PFSK-1 (cell line): ENCODE results near the gene NOX5.

ENCODE experiments used
- FOXP2 ChIP-seq: optimal IDR thresholded peaks from 2 replicates; pipeline ENCODE3; 2011; ENCODE audit warnings: borderline replicate concordance, control low read depth, inconsistent platforms; ENCODE audit not compliant: insufficient read depth; ENCODE audit errors: extremely low read length, extremely low read depth
- POLR2AphosphoS5 ChIP-seq: IDR thresholded peaks from 2 replicates; pipeline ENCODE4 v1.6.1; 2012; ENCODE audit warnings: low read depth, mild to moderate bottlenecking, control low read depth, low read length, moderate library complexity
- REST ChIP-seq, 2 experiments: IDR thresholded peaks; 2 replicates each; pipeline versions ENCODE4 v1.6.1 to v1.8.0; 2011 to 2012; ENCODE audit warnings: low read depth in 2 of 2, low read length in 2 of 2, control low read depth in 1 of 2, inconsistent platforms in 1 of 2, mild to moderate bottlenecking in 1 of 2, moderate library complexity in 1 of 2; ENCODE audit not compliant: insufficient read depth in 1 of 2
- SIN3A ChIP-seq: IDR thresholded peaks from 2 replicates; pipeline ENCODE4 v1.6.1; 2012; ENCODE audit warnings: mild to moderate bottlenecking, low read length, moderate library complexity, borderline replicate concordance; ENCODE audit not compliant: insufficient read depth
- TAF1 ChIP-seq: IDR thresholded peaks from 2 replicates; pipeline ENCODE4 v1.6.1; 2012; ENCODE audit warnings: low read length, control low read depth, borderline replicate concordance; ENCODE audit not compliant: insufficient read depth

- no peak for TF ChIP-seq REST (IDR thresholded peaks at IDR 0.05; ENCODE audit: insufficient read depth in 1 of 2, low read depth in 2 of 2, low read length in 2 of 2)
- TF ChIP-seq SIN3A = no peak
- no peak for TF ChIP-seq POLR2AphosphoS5
- TF ChIP-seq TAF1 = no peak
- TF ChIP-seq FOXP2 = no peak
These were observed 19.9 kb downstream of the NOX5 start for GRCh38 chr15:69034352-69034751.
